CD4-positive, alpha-beta T cell (primary cell): Measurements from ENCODE around the gene FRYL. TPM values are rescaled to one million over a fixed set of nuclear protein-coding genes. Genes with fewer than 3 reads are reported as not detected.

Source experiments
- ATAC-seq: fragments of 200-7000 bp; cut with Tn5 transposase; one replicate; pipeline ENCODE4 v1.10.0; 2022; ENCODE audit warnings: mild to moderate bottlenecking; ENCODE audit not compliant: poor library complexity
- CTCF ChIA-PET: fragments of 350-600 bp; sonication (Branson Sonifier 250); formaldehyde crosslinking; loops from one replicate; lab custom pipeline; 2021; ENCODE audit warnings: antibody characterized with exemption, inconsistent platforms; lab: Charles Lee
- POLR2A ChIA-PET: fragments of 350-600 bp; sonication (Branson Sonifier 250); formaldehyde crosslinking; loops from one replicate; lab custom pipeline; 2021; ENCODE audit warnings: antibody characterized with exemption, inconsistent platforms; lab: Charles Lee
- DNase-seq, 14 experiments: peaks; one replicate each; pipeline ENCODE4 v3.0.0-alpha.2; 2013 to 2020; ENCODE audit warnings: mixed read lengths in 2 of 14
- H3K27ac ChIP-seq, 2 donors: one replicate each; pipeline versions ENCODE4 v1.5.1 to v1.7.0; 2013; ENCODE audit warnings: low read length in 2 of 2, low read depth in 1 of 2, mild to moderate bottlenecking in 1 of 2
- H3K27me3 ChIP-seq, 2 experiments: 1 replicate in 1 of 2; 2 replicates in 1 of 2; pipeline versions ENCODE4 v1.6.1 to v1.7.0; 2013; ENCODE audit warnings: low read length in 2 of 2, control low read depth in 1 of 2, mild to moderate bottlenecking in 1 of 2, moderate library complexity in 1 of 2; ENCODE audit not compliant: insufficient read depth in 2 of 2, control insufficient read depth in 1 of 2
- H3K36me3 ChIP-seq: one replicate; pipeline ENCODE4 v1.6.1; 2013; ENCODE audit warnings: low read length, control low read depth; ENCODE audit not compliant: insufficient read depth
- H3K4me1 ChIP-seq: one replicate; pipeline ENCODE4 v1.6.1; 2013; ENCODE audit warnings: low read length, control low read depth; ENCODE audit not compliant: insufficient read depth
- H3K4me3 ChIP-seq: one replicate; pipeline ENCODE4 v1.5.1; 2013; ENCODE audit warnings: mild to moderate bottlenecking, low read length, moderate library complexity
- H3K9me3 ChIP-seq, 2 experiments: 1 replicate in 1 of 2; 2 replicates in 1 of 2; pipeline versions ENCODE4 v1.6.1 to v1.7.0; 2013; ENCODE audit warnings: low read length in 2 of 2, mild to moderate bottlenecking in 2 of 2, control low read depth in 1 of 2, moderate library complexity in 1 of 2; ENCODE audit not compliant: control insufficient read depth in 1 of 2, insufficient read depth in 1 of 2
- H3K27ac Mint-ChIP-seq: one replicate; pipeline ENCODE4 v1.8.0; 2020; ENCODE audit warnings: mixed read lengths
- H3K27me3 Mint-ChIP-seq: one replicate; pipeline ENCODE4 v1.8.0; 2021; ENCODE audit warnings: mixed read lengths
- H3K36me3 Mint-ChIP-seq: one replicate; pipeline ENCODE4 v1.8.0; 2021; ENCODE audit warnings: low read depth, mixed read lengths
- H3K4me1 Mint-ChIP-seq: one replicate; pipeline ENCODE4 v1.8.0; 2021; ENCODE audit warnings: low read depth, mixed read lengths
- H3K4me3 Mint-ChIP-seq: one replicate; pipeline ENCODE4 v1.8.0; 2020; ENCODE audit warnings: mild to moderate bottlenecking, mixed read lengths
- H3K9me3 Mint-ChIP-seq: one replicate; pipeline ENCODE4 v1.8.0; 2020; ENCODE audit warnings: mixed read lengths
- CTCF ChIP-seq: fragments of 200-600 bp; IDR thresholded peaks from one replicate; pipeline ENCODE4 v1.8.0; 2022; ENCODE audit warnings: antibody characterized with exemption, mild to moderate bottlenecking
- intact Hi-C, 2 experiments: fragments of 100-400 bp; cut with DNase I in 1 of 2; cut with micrococcal nuclease in 1 of 2; formaldehyde crosslinking; loops; one replicate each; pipeline versions ENCODE4 v1.15.1 to v1.9.0; 2023 to 2025; cut with DNase I, micrococcal nuclease
- total RNA-seq, 174 experiments: library from RNA in 2 of 174; stranded (reverse) in 2 of 174; gene quantifications; one replicate each; pipeline ENCODE4 v1.2.3 and lab custom pipeline; 2021 to 2026

Gene FRYL
- total RNA-seq, 2 experiments from 2014 or later: 86.1 to 87.7 TPM

DNA sequence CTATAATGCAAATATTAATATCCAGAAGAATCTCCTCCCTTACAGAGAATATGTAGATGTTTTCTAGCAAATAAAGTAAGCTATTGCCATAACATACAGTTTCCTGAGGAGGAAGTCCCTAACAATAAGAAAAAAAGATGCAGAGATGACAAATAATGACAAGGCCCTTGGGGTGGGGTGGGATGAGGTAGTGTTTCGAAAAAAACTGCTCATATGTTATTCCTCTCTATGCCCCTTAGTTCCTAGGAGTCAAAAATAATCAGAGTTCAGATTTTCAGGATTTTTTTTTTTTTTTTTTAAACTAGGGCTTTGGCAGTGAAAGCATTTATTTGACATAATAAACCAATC lies 191.0 kb downstream of the FRYL start:
- ATAC-seq (no peak), DNase-seq (no peak)
- POLR2A ChIA-PET: no interaction called here
- Mint-ChIP-seq H3K4me3 (no peak overlapping the region), H3K27me3 (no peaks in the 10 kb centered on the region), H3K27ac (peak overlapping the region; percentile 70), H3K36me3 (peaks cover 80% of the 10 kb centered on the region), H3K9me3 (no peaks in the 10 kb centered on the region), H3K4me1 (peaks cover 5% of the 10 kb centered on the region)
- Histone ChIP-seq H3K9me3 (no peaks in the 10 kb centered on the region), H3K36me3 (peaks cover 51% of the 10 kb centered on the region), H3K4me1 (no peaks in the 10 kb centered on the region), H3K27ac (no peak overlapping the region), H3K27me3 (no peaks in the 10 kb centered on the region), H3K4me3 (no peak overlapping the region)
- no peak for TF ChIP-seq CTCF
- CTCF ChIA-PET: no interaction called here
- intact Hi-C loops: no loop called here

DNA sequence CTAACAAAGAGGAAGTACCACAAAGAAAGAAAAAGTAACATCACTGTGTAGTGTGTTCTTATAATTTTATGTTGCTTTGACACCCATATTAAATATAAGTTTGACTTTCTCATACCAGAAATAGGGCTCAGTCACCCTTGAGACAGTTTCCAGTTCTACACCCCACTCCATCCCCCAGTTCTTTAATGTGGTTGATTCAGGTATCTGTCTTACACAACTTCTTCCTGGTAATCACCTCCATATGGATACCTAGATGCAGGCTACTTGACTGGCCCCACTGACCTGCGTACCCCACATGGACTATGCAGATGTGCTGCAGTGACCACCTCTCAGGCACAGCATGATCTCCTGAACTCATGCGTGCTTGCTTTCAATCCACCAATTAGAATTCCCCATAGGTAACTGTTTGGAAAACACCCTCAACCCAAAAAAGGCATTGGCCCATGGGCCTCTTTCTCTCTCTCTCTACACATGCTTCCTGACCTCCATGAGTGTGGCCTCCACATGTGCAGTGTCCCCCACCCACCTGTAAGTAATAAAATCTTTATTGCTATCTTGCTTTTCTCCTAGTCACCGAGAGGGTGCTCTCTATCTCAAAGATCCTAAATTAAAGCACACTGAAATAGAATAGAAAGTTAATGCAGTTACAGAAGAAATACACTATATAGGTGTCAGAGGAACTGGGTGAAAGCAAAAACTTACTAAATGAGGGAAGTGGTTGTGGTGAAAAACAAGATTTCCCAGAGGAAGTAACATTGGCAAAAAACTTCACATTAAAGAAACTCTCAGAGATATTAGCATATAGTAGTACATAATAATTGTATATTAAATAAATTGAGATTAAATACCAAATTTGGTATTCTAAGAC lies 191.6 kb downstream of the FRYL start:
- H3K4me1 Mint-ChIP-seq: peaks cover 5% of the 10 kb centered on the region
- Histone ChIP-seq H3K27me3 (no peaks in the 10 kb centered on the region), H3K36me3 (peaks cover 51% of the 10 kb centered on the region), H3K4me1 (no peaks in the 10 kb centered on the region), H3K27ac (no peak overlapping the region), H3K9me3 (no peaks in the 10 kb centered on the region), H3K4me3 (no peak overlapping the region)
- peaks cover 83% of the 10 kb centered on the region for H3K36me3 Mint-ChIP-seq
- ChIA-PET CTCF (no interaction called here), POLR2A (no interaction called here)
- H3K9me3 Mint-ChIP-seq: no peaks in the 10 kb centered on the region
- intact Hi-C loops: no loop called here
- no peak for TF ChIP-seq CTCF
- ATAC-seq (no peak), DNase-seq (no peak)
- H3K27ac Mint-ChIP-seq: peak overlapping the region; percentile 70
- no peaks in the 10 kb centered on the region for H3K27me3 Mint-ChIP-seq
- H3K4me3 Mint-ChIP-seq: no peak overlapping the region

DNA sequence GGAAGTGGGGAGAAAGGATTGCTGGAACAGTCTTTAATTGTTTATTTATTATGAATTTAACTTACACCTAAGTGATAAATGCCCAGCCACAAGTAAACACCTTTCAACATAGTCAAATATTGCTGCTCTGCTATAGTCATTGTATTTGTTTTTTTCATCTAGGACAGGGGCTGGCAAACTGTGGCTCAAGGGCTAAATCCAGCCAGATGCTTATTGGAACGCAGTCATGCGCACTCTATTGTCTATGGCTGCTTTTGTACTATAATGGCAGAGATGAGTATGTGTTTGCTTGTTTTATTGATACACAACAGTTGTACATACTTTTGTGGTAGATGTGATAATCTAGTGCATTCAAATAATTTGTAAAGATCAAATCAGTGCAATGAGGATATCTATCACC lies 194.7 kb downstream of the FRYL start:
- Histone ChIP-seq H3K27me3 (no peaks in the 10 kb centered on the region), H3K27ac (no peak overlapping the region), H3K36me3 (peaks cover 57% of the 10 kb centered on the region), H3K4me3 (no peak overlapping the region), H3K9me3 (no peaks in the 10 kb centered on the region), H3K4me1 (no peaks in the 10 kb centered on the region)
- no peaks in the 10 kb centered on the region for H3K27me3 Mint-ChIP-seq
- intact Hi-C loops: no loop called here
- DNase-seq (no peak), ATAC-seq (no peak)
- no peak for TF ChIP-seq CTCF
- H3K36me3 Mint-ChIP-seq: peaks cover 85% of the 10 kb centered on the region
- CTCF ChIA-PET: interaction anchor here (1.0 kb wide), 1 partner anchor 19 kb away, joined by 3 read pairs; no protein-coding TSS in a partner anchor
- H3K9me3 Mint-ChIP-seq: no peaks in the 10 kb centered on the region
- no peak overlapping the region for H3K4me3 Mint-ChIP-seq
- POLR2A ChIA-PET: interaction anchor here (0.7 kb wide), 1 partner anchor 12 kb away, joined by 3 read pairs; no protein-coding TSS in a partner anchor
- H3K4me1 Mint-ChIP-seq: peaks cover 5% of the 10 kb centered on the region
- H3K27ac Mint-ChIP-seq: peak overlapping the region; percentile 43
